Vagina (tissue), 2 donors: ENCODE measurements around the gene FKRP. TPM values are rescaled to one million over a fixed set of nuclear protein-coding genes. Genes with fewer than 3 reads are reported as not detected.
"Not testable (repeated sequence)": the region's sequence is repeated elsewhere in the genome, so short reads cannot be mapped to it uniquely, and the experiment has no call there.

Experiments used
- DNase-seq, 2 donors: peaks; one replicate each; pipeline ENCODE4 v3.0.0-alpha.2; 2017; ENCODE audit errors: extremely low spot score in 2 of 2
- H3K27ac ChIP-seq: fragments of 200-600 bp; sonication (generic); one replicate; pipeline ENCODE4 v1.5.1; 2019
- H3K27me3 ChIP-seq: fragments of 200-600 bp; sonication (generic); one replicate; pipeline ENCODE4 v1.5.1; 2019
- H3K36me3 ChIP-seq, 2 donors: fragments of 200-600 bp; sonication (generic); one replicate each; pipeline ENCODE4 v1.5.1; 2017 to 2019
- H3K4me1 ChIP-seq: fragments of 200-600 bp; sonication (generic); one replicate; pipeline ENCODE4 v1.5.1; 2019
- H3K4me3 ChIP-seq, 2 donors: fragments of 200-600 bp; sonication (generic); 1 replicate in 1 of 2; 2 replicates in 1 of 2; pipeline ENCODE4 v1.5.1; 2016 to 2019
- H3K9me3 ChIP-seq: fragments of 200-600 bp; sonication (generic); one replicate; pipeline ENCODE4 v1.5.1; 2019
- CTCF ChIP-seq, 3 experiments: fragments of 450-650 bp in 2 of 3; fragments of 200-600 bp in 1 of 3; sonication (generic) in 1 of 3; IDR thresholded peaks; one replicate each; pipeline ENCODE4 v1.5.1; 2017 to 2019; ENCODE audit warnings: antibody characterized with exemption in 3 of 3, mild to moderate bottlenecking in 2 of 3, moderate library complexity in 2 of 3
- POLR2A ChIP-seq, 2 donors: fragments of 450-650 bp; IDR thresholded peaks; one replicate each; pipeline ENCODE4 v1.6.1; 2017; ENCODE audit warnings: antibody characterized with exemption in 2 of 2, mild to moderate bottlenecking in 2 of 2, moderate library complexity in 2 of 2
- POLR2AphosphoS5 ChIP-seq, 2 donors: sonication (generic); formaldehyde crosslinking; IDR thresholded peaks; one replicate each; pipeline ENCODE4 v1.9.0; 2017; ENCODE audit warnings: antibody characterized with exemption in 2 of 2, mild to moderate bottlenecking in 2 of 2, low read depth in 1 of 2; ENCODE audit not compliant: insufficient read depth in 1 of 2
- intact Hi-C: fragments of 100-400 bp; cut with DNase I; formaldehyde crosslinking; loops from one replicate; pipeline ENCODE4 v1.15.1; 2023
- total RNA-seq: library from RNA; depleted of rRNA; stranded (reverse); fragments of >200 nt; gene quantifications from one replicate; pipeline ENCODE4 v1.2.3, GENCODE V29; 2016

The FKRP gene
- total RNA-seq, 1 donor from 2014 or later, result 14.7 TPM

GRCh38 chr19:46700704-46701103, 45.2 kb upstream of the FKRP start:
- Histone ChIP-seq H3K4me3 (no peak overlapping the region), H3K9me3 (no peaks in the 10 kb centered on the region), H3K27me3 (no peaks in the 10 kb centered on the region), H3K36me3 (peaks cover 0 to 79% of the 10 kb centered on the region in 2 donors), H3K4me1 (peaks cover 12% of the 10 kb centered on the region), H3K27ac (no peak overlapping the region)
- no peak for DNase-seq
- TF ChIP-seq POLR2AphosphoS5 (IDR thresholded peaks at IDR 0.05; ENCODE audit: insufficient read depth in 1 of 2, low read depth in 1 of 2), result no peak
- no peak for TF ChIP-seq POLR2A (IDR thresholded peaks at IDR 0.05)
- TF ChIP-seq CTCF (IDR thresholded peaks at IDR 0.05), result no peak
- intact Hi-C loops, result no loop called here

- no peaks in the 10 kb centered on the region for H3K27me3 ChIP-seq
- no peak for TF ChIP-seq POLR2A (IDR thresholded peaks at IDR 0.05)
- TF ChIP-seq CTCF (IDR thresholded peaks at IDR 0.05), result peak; percentile 76 to 95 (median 86)
- no peak for TF ChIP-seq POLR2AphosphoS5 (IDR thresholded peaks at IDR 0.05; ENCODE audit: insufficient read depth in 1 of 2, low read depth in 1 of 2)
- no peaks in the 10 kb centered on the region for H3K9me3 ChIP-seq
- intact Hi-C loops, result no loop called here
- no peak overlapping the region for H3K27ac ChIP-seq
- H3K36me3 ChIP-seq, result peaks cover 0 to 57% of the 10 kb centered on the region in 2 donors
- DNase-seq, result no peak
- no peaks in the 10 kb centered on the region for H3K4me1 ChIP-seq
- no peak overlapping the region for H3K4me3 ChIP-seq
Observed at GRCh38 chr19:46704379-46705076, 41.3 kb upstream of the FKRP start.

GRCh38 chr19:46710687-46711086, 35.2 kb upstream of the FKRP start:
- Histone ChIP-seq H3K27me3 (no peaks in the 10 kb centered on the region), H3K4me1 (peaks cover 12% of the 10 kb centered on the region), H3K36me3 (peaks cover 0 to 19% of the 10 kb centered on the region in 2 donors), H3K27ac (no peak overlapping the region), H3K9me3 (no peaks in the 10 kb centered on the region), H3K4me3 (no peak overlapping the region)
- no peak for TF ChIP-seq CTCF (IDR thresholded peaks at IDR 0.05)
- TF ChIP-seq POLR2AphosphoS5 (IDR thresholded peaks at IDR 0.05; ENCODE audit: insufficient read depth in 1 of 2, low read depth in 1 of 2), result no peak
- TF ChIP-seq POLR2A (IDR thresholded peaks at IDR 0.05), result no peak
- no peak for DNase-seq
- intact Hi-C loops, result no loop called here

- intact Hi-C loops, DNase-seq, H3K4me3 ChIP-seq, H3K27me3 ChIP-seq, H3K27ac ChIP-seq, H3K9me3 ChIP-seq: not testable (repeated sequence)
- H3K36me3 ChIP-seq, result peaks cover 0 to 19% of the 10 kb centered on the region in 2 donors
- peaks cover 24% of the 10 kb centered on the region for H3K4me1 ChIP-seq
Observed at GRCh38 chr19:46712768-46713338, 33.0 kb upstream of the FKRP start.

- intact Hi-C loops, result no loop called here
- H3K27me3 ChIP-seq, result no peaks in the 10 kb centered on the region
- TF ChIP-seq CTCF (IDR thresholded peaks at IDR 0.05) (no peak), POLR2AphosphoS5 (IDR thresholded peaks at IDR 0.05; ENCODE audit: insufficient read depth in 1 of 2, low read depth in 1 of 2) (peak; percentile 61 to 77), POLR2A (IDR thresholded peaks at IDR 0.05) (no peak)
- peak overlapping the region; percentile 80 to 92 for H3K4me3 ChIP-seq
- H3K27ac ChIP-seq, result peak overlapping the region; percentile 96
- H3K9me3 ChIP-seq, result no peaks in the 10 kb centered on the region
- peak in 1 of 2 donors; percentile 94 for DNase-seq
- H3K36me3 ChIP-seq, result peaks cover 0 to 14% of the 10 kb centered on the region in 2 donors
- H3K4me1 ChIP-seq, result peaks cover 34% of the 10 kb centered on the region
Observed at GRCh38 chr19:46713781-46714443, 31.9 kb upstream of the FKRP start.
